Activated B cell treated with CpG ODN at 0.5 μM for 24 hours (primary cell): ENCODE data around the gene AGAP1. TPM values are rescaled to one million over a fixed set of nuclear protein-coding genes. Genes with fewer than 3 reads are reported as not detected.

Experiments used
- ATAC-seq: fragments of 200-7000 bp; cut with Tn5 transposase; one replicate; pipeline ENCODE4 v1.10.0; 2021; ENCODE audit warnings: low read depth, mild to moderate bottlenecking, moderate library complexity
- CTCF ChIA-PET: fragments of 350-600 bp; sonication (Branson Sonifier 250); formaldehyde crosslinking; loops from one replicate; lab custom pipeline; 2021; ENCODE audit warnings: antibody characterized with exemption; lab: Charles Lee
- POLR2A ChIA-PET: fragments of 350-600 bp; sonication (Branson Sonifier 250); formaldehyde crosslinking; loops from one replicate; lab custom pipeline; 2021; ENCODE audit warnings: antibody characterized with exemption; lab: Charles Lee
- DNase-seq: peaks from one replicate; pipeline ENCODE4 v3.0.0; 2022
- H3K27ac Mint-ChIP-seq: one replicate; pipeline ENCODE4 v1.8.0; 2020; ENCODE audit warnings: mixed read lengths
- H3K27me3 Mint-ChIP-seq: one replicate; pipeline ENCODE4 v1.8.0; 2021; ENCODE audit warnings: mixed read lengths
- H3K36me3 Mint-ChIP-seq: one replicate; pipeline ENCODE4 v1.8.0; 2021; ENCODE audit warnings: low read depth, mixed read lengths
- H3K4me1 Mint-ChIP-seq: one replicate; pipeline ENCODE4 v1.8.0; 2021; ENCODE audit warnings: mixed read lengths
- H3K4me3 Mint-ChIP-seq: one replicate; pipeline ENCODE4 v1.8.0; 2020; ENCODE audit warnings: mild to moderate bottlenecking, mixed read lengths
- H3K9me3 Mint-ChIP-seq: one replicate; pipeline ENCODE4 v1.8.0; 2020; ENCODE audit warnings: mixed read lengths
- CTCF ChIP-seq: fragments of 200-600 bp; IDR thresholded peaks from one replicate; pipeline ENCODE4 v1.8.0; 2022; ENCODE audit warnings: antibody characterized with exemption, mild to moderate bottlenecking
- intact Hi-C: fragments of 100-400 bp; cut with micrococcal nuclease; formaldehyde crosslinking; loops from one replicate; pipeline ENCODE4 v1.15.1; 2024
- total RNA-seq: library from RNA; stranded (reverse); gene quantifications from 2 replicates; pipeline ENCODE4 v1.2.3, GENCODE V29; 2022

Gene AGAP1
- total RNA-seq, 1 donor from 2014 or later = not detected

DNA sequence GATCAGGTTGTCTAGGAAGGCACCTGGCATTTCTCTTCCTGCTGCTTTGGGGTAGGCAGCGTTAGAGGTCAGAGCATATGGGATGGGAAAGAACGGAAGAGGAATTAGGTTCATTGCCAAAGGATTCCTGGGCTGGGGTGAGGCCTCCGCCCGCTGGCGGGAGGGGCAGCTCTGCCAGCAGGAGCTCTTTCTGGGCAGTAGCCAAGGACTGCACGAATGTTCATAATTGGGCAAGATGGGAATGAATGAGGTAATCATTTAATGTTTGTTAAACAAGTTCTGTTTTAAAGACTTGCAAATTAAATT is 253.9 kb downstream of the AGAP1 start:
- ChIA-PET POLR2A (no interaction called here), CTCF (interaction anchor here (1.0 kb wide), 1 partner anchor 18 kb away, joined by 3 read pairs; no protein-coding TSS in a partner anchor)
- no peaks in the 10 kb centered on the region for H3K36me3 Mint-ChIP-seq
- no peaks in the 10 kb centered on the region for H3K4me1 Mint-ChIP-seq
- DNase-seq = no peak
- peaks cover 5% of the 10 kb centered on the region for H3K27me3 Mint-ChIP-seq
- H3K27ac Mint-ChIP-seq = no peak overlapping the region
- no peak for ATAC-seq
- TF ChIP-seq CTCF = no peak
- no peak overlapping the region for H3K4me3 Mint-ChIP-seq
- no peaks in the 10 kb centered on the region for H3K9me3 Mint-ChIP-seq
- intact Hi-C loops = no loop called here

DNA sequence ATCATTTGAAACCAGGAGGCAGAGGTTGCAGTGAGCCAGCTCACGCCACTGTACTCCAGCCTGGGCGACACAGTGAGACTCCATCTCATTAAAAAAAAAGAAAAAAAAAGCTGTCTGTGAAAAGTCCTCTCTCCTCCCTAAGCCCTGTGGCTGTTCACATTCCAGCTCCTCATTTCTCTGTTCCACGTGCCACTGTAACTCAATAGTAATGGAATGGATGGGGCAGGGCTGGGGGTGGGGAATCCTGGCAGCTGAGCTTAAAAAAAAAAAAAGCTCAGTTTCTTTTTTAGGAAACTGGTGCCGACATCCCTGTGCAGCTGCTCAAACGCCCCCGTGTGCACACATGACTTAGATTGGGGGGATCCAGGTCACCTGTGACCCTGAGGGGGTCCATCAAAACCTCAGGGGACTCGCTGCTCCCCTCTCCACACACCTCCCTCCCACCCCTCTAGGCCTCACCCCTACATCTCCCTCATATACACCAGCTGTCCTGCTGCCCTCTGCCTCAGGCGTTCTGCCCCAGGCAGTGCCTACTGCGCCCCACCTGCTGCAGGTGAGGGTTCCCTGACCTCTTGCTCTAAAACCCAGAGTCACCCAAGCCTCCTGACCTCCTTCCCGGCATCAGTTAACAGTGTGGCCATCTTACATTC is 255.4 kb downstream of the AGAP1 start:
- CTCF ChIA-PET = no interaction called here

DNA sequence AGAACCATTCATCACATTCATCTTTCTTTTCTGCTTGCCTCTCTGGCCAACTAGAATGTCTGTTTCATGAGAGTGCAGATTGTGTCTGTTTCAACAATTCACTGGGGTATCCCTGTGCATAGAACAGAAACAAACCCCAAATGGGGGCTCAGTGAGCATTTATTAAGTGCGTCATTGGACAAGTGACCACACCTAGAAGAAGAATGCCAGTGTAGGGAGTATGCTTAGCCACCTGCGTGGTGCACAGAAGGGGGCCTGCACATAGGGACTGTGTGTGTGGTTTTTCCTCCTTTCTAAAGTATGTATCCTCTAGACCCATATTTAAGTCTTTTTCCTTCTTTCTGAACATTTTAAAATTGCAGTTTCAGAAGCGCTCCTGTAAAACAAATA is 255.9 kb downstream of the AGAP1 start:
- H3K9me3 Mint-ChIP-seq = no peaks in the 10 kb centered on the region
- intact Hi-C loops = no loop called here
- H3K4me1 Mint-ChIP-seq = no peaks in the 10 kb centered on the region
- ATAC-seq (no peak), DNase-seq (no peak)
- H3K27me3 Mint-ChIP-seq = peaks cover 7% of the 10 kb centered on the region
- H3K36me3 Mint-ChIP-seq = no peaks in the 10 kb centered on the region
- H3K27ac Mint-ChIP-seq = no peak overlapping the region
- ChIA-PET CTCF (no interaction called here), POLR2A (no interaction called here)
- no peak overlapping the region for H3K4me3 Mint-ChIP-seq
- no peak for TF ChIP-seq CTCF

More for the DNA sequence above, 255.4 kb downstream of the AGAP1 start:
- H3K9me3 Mint-ChIP-seq = no peaks in the 10 kb centered on the region
- DNase-seq (no peak), ATAC-seq (no peak)
- intact Hi-C loops = no loop called here
- H3K27ac Mint-ChIP-seq = no peak overlapping the region
- peaks cover 7% of the 10 kb centered on the region for H3K27me3 Mint-ChIP-seq
- POLR2A ChIA-PET = no interaction called here
- H3K4me1 Mint-ChIP-seq = no peaks in the 10 kb centered on the region
- no peaks in the 10 kb centered on the region for H3K36me3 Mint-ChIP-seq
- H3K4me3 Mint-ChIP-seq = no peak overlapping the region
- TF ChIP-seq CTCF = no peak

DNA sequence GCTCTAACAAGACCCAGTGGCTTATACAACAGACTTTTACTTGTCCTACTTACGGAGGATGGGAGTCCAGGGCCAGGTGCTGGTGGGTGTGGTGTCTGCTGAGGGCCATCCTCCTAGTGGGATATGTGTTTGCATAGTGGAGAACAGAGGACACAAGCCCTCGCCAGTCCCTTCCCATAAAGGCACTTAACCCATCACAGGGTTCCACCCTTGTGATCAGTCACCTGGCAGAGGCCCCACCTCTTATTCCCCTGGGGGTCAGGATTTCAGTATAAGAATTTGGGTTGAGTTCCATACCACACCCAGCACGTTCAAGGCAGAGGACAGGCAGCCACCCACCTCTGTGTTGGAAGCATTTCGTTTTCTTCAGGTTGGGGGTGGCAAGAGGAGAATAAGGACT is 259.0 kb downstream of the AGAP1 start:
- POLR2A ChIA-PET = no interaction called here
- no peak for TF ChIP-seq CTCF
- ATAC-seq (no peak), DNase-seq (no peak)
- H3K27ac Mint-ChIP-seq = no peak overlapping the region
- intact Hi-C loops = no loop called here
- no peak overlapping the region for H3K4me3 Mint-ChIP-seq
- H3K36me3 Mint-ChIP-seq = no peaks in the 10 kb centered on the region
- peaks cover 5% of the 10 kb centered on the region for H3K27me3 Mint-ChIP-seq
- CTCF ChIA-PET = interaction anchor here (2.6 kb wide), 1 partner anchor 14 kb away, joined by 7 read pairs; no protein-coding TSS in a partner anchor
- H3K4me1 Mint-ChIP-seq = no peaks in the 10 kb centered on the region
- H3K9me3 Mint-ChIP-seq = no peaks in the 10 kb centered on the region

DNA sequence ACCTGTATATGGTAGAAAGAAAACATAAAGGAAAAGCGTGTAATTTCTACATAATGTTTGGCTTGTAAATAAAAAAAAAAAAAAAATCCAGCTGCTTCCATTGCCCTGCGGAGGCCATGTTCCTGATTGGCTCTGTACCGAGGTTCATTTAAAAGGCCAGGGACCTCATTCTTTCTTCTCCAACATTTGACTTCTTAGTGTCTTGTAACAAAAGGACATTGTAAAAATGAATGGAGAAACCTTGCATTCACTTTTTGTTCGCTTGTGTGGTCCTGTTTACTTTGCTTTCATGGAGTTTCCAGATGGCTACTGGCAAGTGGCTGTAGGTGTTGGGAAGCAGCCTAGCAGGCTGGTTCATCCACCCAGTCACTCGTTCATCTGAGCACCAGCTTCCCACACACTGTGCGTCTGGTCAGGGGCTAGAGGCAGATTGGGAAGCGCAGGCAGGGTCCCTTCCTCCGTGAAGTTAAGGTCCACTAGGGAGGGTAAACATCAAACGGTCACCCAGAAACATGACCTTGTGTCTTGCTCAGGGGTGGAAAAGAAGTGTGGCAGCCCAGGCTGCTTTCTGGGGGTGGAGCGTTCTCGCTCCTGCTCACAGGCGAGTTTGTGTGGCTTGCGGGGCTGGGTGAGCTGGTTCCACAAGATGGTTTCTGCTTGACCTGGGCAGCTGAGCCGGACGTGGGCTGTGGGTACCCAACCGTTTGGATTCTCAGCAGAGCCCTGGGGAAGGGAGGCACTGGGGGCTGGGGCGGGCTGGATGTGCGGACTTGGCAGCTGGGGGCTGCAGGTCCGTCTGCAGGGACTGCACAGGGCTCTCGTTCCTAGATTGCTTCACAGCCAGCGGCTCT is 260.7 kb downstream of the AGAP1 start:
- POLR2A ChIA-PET = no interaction called here
- Mint-ChIP-seq H3K36me3 (no peaks in the 10 kb centered on the region), H3K4me3 (no peak overlapping the region), H3K4me1 (no peaks in the 10 kb centered on the region), H3K9me3 (no peaks in the 10 kb centered on the region), H3K27ac (no peak overlapping the region), H3K27me3 (peaks cover 5% of the 10 kb centered on the region)
- DNase-seq = no peak
- intact Hi-C loops = no loop called here
- TF ChIP-seq CTCF = no peak
- ATAC-seq = no peak
- CTCF ChIA-PET = interaction anchor here (2.6 kb wide), 2 partner anchors 8 to 12 kb away, joined by 7 to 11 read pairs; no protein-coding TSS in a partner anchor
